GM23248 (cell line): ENCODE results near the gene SERPINA10. TPM values are rescaled to one million over a fixed set of nuclear protein-coding genes. Genes with fewer than 3 reads are reported as not detected.
A peak's percentile ranks its signal among the peaks of the same experiment; 100 is the strongest.

Experiments
- DNase-seq: peaks from one replicate; pipeline ENCODE4 v3.0.0-alpha.2; 2015
- H2AFZ ChIP-seq: fragments of 200-600 bp; sonication (generic); 2 replicates; pipeline ENCODE4 v1.6.1; 2016; ENCODE audit warnings: antibody characterized with exemption
- H3F3A ChIP-seq: fragments of 200-600 bp; sonication (generic); 2 replicates; pipeline ENCODE4 v1.6.1; 2016; ENCODE audit warnings: mild to moderate bottlenecking, antibody characterized with exemption, mixed run types; ENCODE audit not compliant: insufficient read depth
- H3K27ac ChIP-seq: fragments of 200-600 bp; sonication (generic); 2 replicates; pipeline ENCODE4 v1.5.1; 2016; ENCODE audit warnings: mild to moderate bottlenecking
- H3K27me3 ChIP-seq: fragments of 200-600 bp; sonication (generic); replicated peaks from 2 replicates; pipeline ENCODE4 v1.6.1; 2016; ENCODE audit warnings: mild to moderate bottlenecking; ENCODE audit not compliant: insufficient read depth
- H3K36me3 ChIP-seq: fragments of 200-600 bp; sonication (generic); 2 replicates; pipeline ENCODE4 v1.6.1; 2016; ENCODE audit warnings: low read depth, mild to moderate bottlenecking
- H3K4me1 ChIP-seq: fragments of 200-600 bp; sonication (generic); 2 replicates; pipeline ENCODE4 v1.6.1; 2016; ENCODE audit warnings: mild to moderate bottlenecking; ENCODE audit not compliant: insufficient read depth
- H3K4me2 ChIP-seq: fragments of 200-600 bp; sonication (generic); one replicate; pipeline ENCODE4 v1.6.1; 2016; ENCODE audit warnings: mild to moderate bottlenecking; ENCODE audit not compliant: unreplicated experiment
- H3K4me3 ChIP-seq: fragments of 200-600 bp; sonication (generic); 2 replicates; pipeline ENCODE4 v1.5.1; 2016; ENCODE audit warnings: mild to moderate bottlenecking
- H3K79me2 ChIP-seq: fragments of 200-600 bp; sonication (generic); 2 replicates; pipeline ENCODE4 v1.6.1; 2016; ENCODE audit warnings: mild to moderate bottlenecking; ENCODE audit not compliant: insufficient read depth
- H3K9ac ChIP-seq: fragments of 200-600 bp; sonication (generic); 2 replicates; pipeline ENCODE4 v1.6.1; 2016; ENCODE audit warnings: mild to moderate bottlenecking
- H3K9me2 ChIP-seq: fragments of 200-600 bp; sonication (generic); 2 replicates; pipeline ENCODE4 v1.6.1; 2016; ENCODE audit warnings: mixed run types, mild to moderate bottlenecking, moderate library complexity; ENCODE audit not compliant: insufficient read depth
- H3K9me3 ChIP-seq: fragments of 200-600 bp; sonication (generic); one replicate; pipeline ENCODE4 v1.6.1; 2017; ENCODE audit warnings: low read depth
- H4K20me1 ChIP-seq: fragments of 200-600 bp; sonication (generic); 2 replicates; pipeline ENCODE4 v1.6.0; 2016; ENCODE audit not compliant: insufficient read depth
- EZH2 ChIP-seq: fragments of 200-600 bp; sonication (generic); IDR thresholded peaks from 2 replicates; pipeline ENCODE4 v1.6.1; 2018; ENCODE audit warnings: antibody characterized with exemption, mild to moderate bottlenecking; ENCODE audit not compliant: insufficient read depth, poor library complexity, severe bottlenecking
- EZH2phosphoT487 ChIP-seq: fragments of 200-600 bp; sonication (generic); IDR thresholded peaks from 2 replicates; pipeline ENCODE4 v1.6.1; 2018; ENCODE audit warnings: antibody characterized with exemption, moderate library complexity, mild to moderate bottlenecking, low read depth; ENCODE audit not compliant: insufficient read depth
- WGBS, 2 experiments: methylation state at CpG; one replicate each; pipeline ENCODE4 v1.1.6; 2015 to 2017; ENCODE audit warnings: low lambda C conversion rate in 2 of 2, low coverage in 1 of 2; ENCODE audit errors: missing lambda C conversion rate in 2 of 2; 5-methylcytosine and 5-hydroxymethylcytosine counted together
- in situ Hi-C: fragments of 300-500 bp; cut with MboI; formaldehyde crosslinking; loops from 2 replicates; pipeline ENCODE4 v1.15.0; 2020
- polyA plus RNA-seq: library from polyadenylated mRNA; unstranded; fragments of >200 nt; fragmentation: Nextera tagmentation; extraction: Ambion mirVana; gene quantifications from 2 replicates; pipeline ENCODE4 v1.2.1, GENCODE V29; 2016
- total RNA-seq: library from RNA; depleted of rRNA; stranded (reverse); fragments of >200 nt; shearing (Covaris generic); gene quantifications from 2 replicates; pipeline ENCODE4 v1.2.3, GENCODE V29; 2014

The SERPINA10 gene
- total and polyA plus RNA-seq, 2 experiments from 2014 or later: not detected

- TF ChIP-seq EZH2: no peak
- TF ChIP-seq EZH2phosphoT487: no peak
- peaks cover 17% of the 10 kb centered on the region for H3F3A ChIP-seq
- no peaks in the 10 kb centered on the region for H3K36me3 ChIP-seq
- no peak overlapping the region for H3K27ac ChIP-seq
- in situ Hi-C loops: no loop called here
- H4K20me1 ChIP-seq: no peaks in the 10 kb centered on the region
- no peaks in the 10 kb centered on the region for H3K9me2 ChIP-seq
- DNase-seq: no peak
- no peaks in the 10 kb centered on the region for H3K9me3 ChIP-seq
- H3K4me1 ChIP-seq: peaks cover 15% of the 10 kb centered on the region
- H3K27me3 ChIP-seq: no peaks in the 10 kb centered on the region
- no peak overlapping the region for H3K9ac ChIP-seq
- no peak overlapping the region for H2AFZ ChIP-seq
- H3K4me3 ChIP-seq: no peak overlapping the region
- H3K4me2 ChIP-seq: no peak overlapping the region
- 92 to 94% methylated on average over 2 of the region's 2 CpGs for WGBS, 2 experiments
- H3K79me2 ChIP-seq: no peaks in the 10 kb centered on the region
Measured at GRCh38 chr14:94338023-94338422, 45.0 kb upstream of the SERPINA10 start.

GRCh38 chr14:94337274-94337673, 44.2 kb upstream of the SERPINA10 start:
- 49 to 55% methylated on average over 6 of the region's 6 CpGs for WGBS, 2 experiments
- peak; percentile 72 for DNase-seq
- Histone ChIP-seq H4K20me1 (no peaks in the 10 kb centered on the region), H2AFZ (no peak overlapping the region), H3K27ac (no peak overlapping the region), H3K4me1 (peaks cover 10% of the 10 kb centered on the region), H3K9me2 (no peaks in the 10 kb centered on the region), H3F3A (peaks cover 11% of the 10 kb centered on the region), H3K79me2 (no peaks in the 10 kb centered on the region), H3K27me3 (no peaks in the 10 kb centered on the region), H3K9me3 (no peaks in the 10 kb centered on the region), H3K36me3 (no peaks in the 10 kb centered on the region), H3K9ac (no peak overlapping the region), H3K4me3 (no peak overlapping the region), H3K4me2 (no peak overlapping the region)
- in situ Hi-C loops: no loop called here
- TF ChIP-seq EZH2: no peak
- TF ChIP-seq EZH2phosphoT487: no peak

DNA sequence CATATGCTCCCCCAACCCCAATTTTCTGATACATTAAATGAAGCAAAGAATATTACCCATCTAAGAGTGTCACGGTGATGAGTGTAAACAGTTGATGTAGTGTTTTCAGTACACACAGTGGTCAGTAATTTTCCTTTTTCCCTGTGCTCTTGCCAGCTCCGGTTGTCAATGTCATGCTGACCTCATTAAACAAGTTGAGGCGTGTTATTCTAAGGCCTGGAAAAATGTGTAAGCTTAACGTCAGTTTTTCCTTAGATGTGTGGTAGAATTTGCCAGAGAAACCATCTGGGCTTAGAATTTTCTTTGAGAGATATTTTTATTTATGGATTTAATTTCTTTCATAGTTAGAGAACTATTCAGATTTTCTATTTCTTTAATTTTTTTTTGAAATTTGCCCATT, 41.8 kb upstream of the SERPINA10 start:
- H3K4me2 ChIP-seq: no peak overlapping the region
- no peak overlapping the region for H3K9ac ChIP-seq
- no peaks in the 10 kb centered on the region for H3K27me3 ChIP-seq
- WGBS, 2 experiments: 29 to 30% methylated on average over 4 of the region's 4 CpGs
- no peaks in the 10 kb centered on the region for H3K4me1 ChIP-seq
- no peaks in the 10 kb centered on the region for H3F3A ChIP-seq
- no peaks in the 10 kb centered on the region for H3K9me2 ChIP-seq
- TF ChIP-seq EZH2: no peak
- TF ChIP-seq EZH2phosphoT487: no peak
- H3K27ac ChIP-seq: no peak overlapping the region
- H4K20me1 ChIP-seq: no peaks in the 10 kb centered on the region
- no peaks in the 10 kb centered on the region for H3K9me3 ChIP-seq
- in situ Hi-C loops: no loop called here
- no peaks in the 10 kb centered on the region for H3K36me3 ChIP-seq
- H3K79me2 ChIP-seq: no peaks in the 10 kb centered on the region
- H3K4me3 ChIP-seq: no peak overlapping the region
- H2AFZ ChIP-seq: no peak overlapping the region
- DNase-seq: no peak

GRCh38 chr14:94332587-94332986, 39.5 kb upstream of the SERPINA10 start:
- Histone ChIP-seq H3K4me2 (no peak overlapping the region), H3F3A (no peaks in the 10 kb centered on the region), H4K20me1 (no peaks in the 10 kb centered on the region), H3K27ac (no peak overlapping the region), H3K9me2 (no peaks in the 10 kb centered on the region), H3K27me3 (no peaks in the 10 kb centered on the region), H3K36me3 (no peaks in the 10 kb centered on the region), H3K9ac (no peak overlapping the region), H3K9me3 (no peaks in the 10 kb centered on the region), H3K4me3 (no peak overlapping the region), H3K79me2 (no peaks in the 10 kb centered on the region), H2AFZ (no peak overlapping the region), H3K4me1 (no peaks in the 10 kb centered on the region)
- TF ChIP-seq EZH2 (no peak), EZH2phosphoT487 (no peak)
- DNase-seq: no peak
- in situ Hi-C loops: no loop called here

DNA sequence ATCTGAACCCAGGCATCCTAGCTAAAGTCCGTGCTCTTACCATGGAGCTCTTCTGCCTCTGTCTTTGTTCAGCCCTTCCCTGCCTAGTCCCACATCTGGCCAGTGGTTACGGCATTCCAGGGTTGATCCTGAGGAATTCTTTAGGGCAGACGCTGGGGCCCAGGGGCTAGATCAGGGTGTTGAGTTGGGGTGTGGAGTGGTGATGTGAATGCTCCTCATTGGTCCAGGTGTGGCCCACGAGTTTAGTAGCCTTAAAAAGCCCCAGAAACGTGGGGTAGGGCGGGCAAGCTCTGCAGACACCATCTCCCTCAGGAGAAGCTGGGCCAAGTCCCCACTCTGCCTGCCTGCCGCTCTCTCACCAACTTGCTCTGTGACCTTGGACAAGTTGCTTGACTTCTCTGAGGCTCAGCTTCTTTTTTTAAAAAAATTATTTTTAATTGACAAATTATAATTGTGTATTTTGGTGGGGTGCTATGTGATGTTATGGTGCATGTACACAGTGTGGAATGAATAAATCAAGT, 39.1 kb upstream of the SERPINA10 start:
- TF ChIP-seq EZH2 (no peak), EZH2phosphoT487 (no peak)
- H3K36me3 ChIP-seq: no peaks in the 10 kb centered on the region
- no peak overlapping the region for H3K4me2 ChIP-seq
- no peak overlapping the region for H3K27ac ChIP-seq
- no peak overlapping the region for H2AFZ ChIP-seq
- H3K79me2 ChIP-seq: no peaks in the 10 kb centered on the region
- H3K9me2 ChIP-seq: no peaks in the 10 kb centered on the region
- in situ Hi-C loops: no loop called here
- DNase-seq: no peak
- no peak overlapping the region for H3K4me3 ChIP-seq
- H3K9me3 ChIP-seq: no peaks in the 10 kb centered on the region
- 66 to 70% methylated on average over 7 of the region's 7 CpGs for WGBS, 2 experiments
- H3F3A ChIP-seq: no peaks in the 10 kb centered on the region
- H4K20me1 ChIP-seq: no peaks in the 10 kb centered on the region
- no peaks in the 10 kb centered on the region for H3K27me3 ChIP-seq
- H3K9ac ChIP-seq: no peak overlapping the region
- H3K4me1 ChIP-seq: no peaks in the 10 kb centered on the region
